Mucosa of descending colon (tissue), 3 donors: ENCODE data around the gene MIEN1. TPM values are rescaled to one million over a fixed set of nuclear protein-coding genes. Genes with fewer than 3 reads are reported as not detected.
A peak's percentile ranks its signal among the peaks of the same experiment; 100 is the strongest.

Experiments
- ATAC-seq: fragments of 200-7000 bp; cut with Tn5 transposase; one replicate; pipeline ENCODE4 v1.9.1; 2020; ENCODE audit warnings: mild to moderate bottlenecking, moderate library complexity
- DNase-seq, 3 donors: peaks; one replicate each; pipeline ENCODE4 v3.0.0-alpha.2; 2020
- H3K36me3 ChIP-seq: fragments of 200-600 bp; one replicate; pipeline ENCODE4 v1.8.0; 2021; ENCODE audit warnings: low read depth, mild to moderate bottlenecking
- H3K4me1 ChIP-seq: fragments of 200-600 bp; one replicate; pipeline ENCODE4 v1.8.0; 2021; ENCODE audit warnings: low read depth, mild to moderate bottlenecking
- H3K4me3 ChIP-seq: fragments of 200-600 bp; one replicate; pipeline ENCODE4 v1.8.0; 2021; ENCODE audit warnings: mild to moderate bottlenecking
- H3K9me3 ChIP-seq: fragments of 200-600 bp; one replicate; pipeline ENCODE4 v1.8.0; 2021; ENCODE audit warnings: mild to moderate bottlenecking
- CTCF ChIP-seq: fragments of 200-600 bp; IDR thresholded peaks from one replicate; pipeline ENCODE4 v1.8.0; 2022; ENCODE audit warnings: antibody characterized with exemption, mild to moderate bottlenecking
- intact Hi-C, 2 donors: fragments of 100-400 bp; cut with DNase I in 1 of 2; cut with micrococcal nuclease in 1 of 2; formaldehyde crosslinking; loops; one replicate each; pipeline versions ENCODE4 v1.11.0 to v1.11.1; 2022; cut with DNase I, micrococcal nuclease
- total RNA-seq, 3 donors: library from RNA; stranded (reverse); fragmentation: NEBNext Ultra II Directional in 2 of 3; extraction: Animal tissue kit (Norgen Biotek cat#: 25700) in 2 of 3; gene quantifications; one replicate each; pipeline versions ENCODE4 v1.2.1 to v1.2.4, GENCODE V29; 2021 to 2023
- donor health status: DM: no; HTN: no; CAD: no; lungs with moderate emphysema.
- donor health status: DM: no; HTN: no; CAD: no.
- donor health status: DM: no; HTN: yes; CAD: no.

The MIEN1 gene
- total RNA-seq, 3 donors from 2014 or later: 63.2 to 84.3 (median 67.1) TPM

GRCh38 chr17:39709319-39709997, 20.9 kb downstream of the MIEN1 start:
- no peak for DNase-seq
- Histone ChIP-seq H3K9me3 (no peaks in the 10 kb centered on the region), H3K36me3 (peaks cover 4% of the 10 kb centered on the region), H3K4me1 (peaks cover 33% of the 10 kb centered on the region), H3K4me3 (no peak overlapping the region)
- intact Hi-C loops: no loop called here
- TF ChIP-seq CTCF: no peak
- ATAC-seq: no peak

GRCh38 chr17:39706921-39707337, 23.4 kb downstream of the MIEN1 start:
- no peaks in the 10 kb centered on the region for H3K9me3 ChIP-seq
- H3K4me3 ChIP-seq: no peak overlapping the region
- peaks cover 56% of the 10 kb centered on the region for H3K4me1 ChIP-seq
- no peak for TF ChIP-seq CTCF
- H3K36me3 ChIP-seq: peaks cover 1% of the 10 kb centered on the region
- DNase-seq (peak; percentile 70 to 84 (median 84)), ATAC-seq (peak; percentile 78)
- intact Hi-C loops: no loop called here

DNA sequence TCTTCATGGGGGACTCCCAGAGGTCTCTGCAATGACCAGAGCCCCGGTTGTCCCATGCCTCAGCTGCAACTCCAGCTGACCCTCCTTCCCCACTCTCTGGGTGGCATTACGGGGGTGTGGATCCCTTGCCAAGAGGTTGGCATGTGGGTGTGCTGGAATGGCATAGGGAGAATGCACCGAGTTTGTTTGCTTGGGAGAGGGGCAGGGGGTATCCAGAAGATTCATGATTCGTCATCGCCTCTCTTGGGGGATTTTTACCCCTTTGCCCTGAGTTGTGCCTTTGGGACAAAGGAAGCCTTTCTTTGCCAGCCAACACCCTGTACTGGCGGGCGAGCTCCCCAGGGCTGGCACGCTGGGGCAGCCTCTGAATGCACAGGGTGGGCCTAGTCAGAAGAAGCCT, 23.9 kb downstream of the MIEN1 start:
- H3K36me3 ChIP-seq: no peaks in the 10 kb centered on the region
- H3K9me3 ChIP-seq: no peaks in the 10 kb centered on the region
- intact Hi-C loops: no loop called here
- ATAC-seq (peak; percentile 6), DNase-seq (no peak)
- H3K4me3 ChIP-seq: no peak overlapping the region
- H3K4me1 ChIP-seq: peaks cover 60% of the 10 kb centered on the region
- no peak for TF ChIP-seq CTCF

DNA sequence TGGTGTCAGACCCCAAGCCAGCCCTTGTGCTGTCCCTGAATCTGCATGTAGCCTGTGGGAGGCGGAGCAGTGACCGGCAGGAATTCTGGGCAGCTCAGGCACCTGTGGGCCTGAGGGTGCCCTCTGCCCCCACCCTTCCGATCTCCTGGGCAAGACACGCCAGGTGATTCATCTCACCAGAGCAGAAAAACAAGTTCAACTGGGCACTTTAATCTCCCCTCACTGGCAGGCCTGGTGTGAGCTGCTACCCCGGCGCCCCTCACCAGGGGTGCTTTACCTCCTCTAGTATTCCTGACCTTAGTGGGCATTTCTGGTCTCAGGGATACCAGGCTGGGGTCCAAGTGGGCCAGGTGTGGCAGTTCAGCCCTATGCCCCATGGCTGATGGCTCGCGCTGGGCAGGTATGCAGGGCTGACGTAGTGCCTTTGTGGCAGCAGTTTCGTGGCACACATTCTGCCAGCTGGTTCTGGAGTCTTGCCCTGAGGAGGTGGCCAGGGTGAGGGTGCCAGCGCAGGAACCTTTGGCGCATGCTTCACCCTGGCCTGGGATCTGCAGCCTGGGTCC, 24.5 kb downstream of the MIEN1 start:
- H3K4me1 ChIP-seq: peaks cover 60% of the 10 kb centered on the region
- no peak for TF ChIP-seq CTCF
- H3K36me3 ChIP-seq: no peaks in the 10 kb centered on the region
- H3K4me3 ChIP-seq: no peak overlapping the region
- DNase-seq: peak; percentile 78 to 83 (median 79)
- no peaks in the 10 kb centered on the region for H3K9me3 ChIP-seq
- ATAC-seq: peak; percentile 71
- intact Hi-C loops: no loop called here

- H3K4me3 ChIP-seq: no peak overlapping the region
- no peaks in the 10 kb centered on the region for H3K9me3 ChIP-seq
- DNase-seq: peak in 1 of 3 donors; percentile 50
- TF ChIP-seq CTCF: no peak
- ATAC-seq: no peak
- intact Hi-C loops: no loop called here
- peaks cover 60% of the 10 kb centered on the region for H3K4me1 ChIP-seq
- H3K36me3 ChIP-seq: no peaks in the 10 kb centered on the region
Observed at GRCh38 chr17:39704821-39705551, 25.3 kb downstream of the MIEN1 start.
